Measurements from ENCODE around the gene ACOXL. TPM values are rescaled to one million over a fixed set of nuclear protein-coding genes. Genes with fewer than 3 reads are reported as not detected.

Gene ACOXL
- polyA plus RNA-seq, 4 donors: 0.06 to 0.56 TPM; not detected in 2

DNA sequence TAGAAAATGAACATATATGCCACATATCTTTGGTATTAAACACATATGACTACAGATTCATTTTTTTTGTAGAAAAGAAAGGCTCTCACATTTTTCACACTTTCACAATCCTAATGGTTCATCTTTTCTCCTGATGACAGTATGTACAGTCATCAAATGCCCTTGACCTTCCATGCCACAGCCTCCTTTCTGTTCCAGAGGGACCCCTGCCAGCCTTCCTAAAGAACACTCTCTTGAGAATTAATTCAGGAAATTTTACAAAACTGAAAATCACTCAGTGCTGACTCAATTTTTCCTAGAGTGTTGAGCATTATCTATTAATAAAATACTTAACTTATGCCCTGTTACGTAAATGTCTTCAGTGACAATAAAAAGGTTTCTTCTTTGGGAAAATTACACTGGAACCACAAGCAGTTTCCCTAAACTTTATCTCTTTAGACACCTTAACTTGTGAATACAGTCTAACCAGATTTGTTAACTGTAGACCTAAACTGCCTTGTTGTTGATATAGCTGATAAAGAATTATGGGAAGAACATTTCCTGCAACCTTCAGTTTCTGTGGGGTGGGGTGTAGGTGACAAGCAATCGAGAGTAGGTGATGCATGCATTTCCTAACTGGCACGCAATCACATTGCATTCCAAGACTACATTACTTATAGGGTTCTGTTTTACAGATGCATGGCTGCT is 15.3 kb upstream of the ACOXL start:
- no peaks in the 10 kb centered on the region for H3K36me3 ChIP-seq (ENCODE audit: control insufficient read depth in 3 of 3, insufficient read depth in 2 of 3, low read depth in 1 of 3, low read length in 3 of 3)
- H3K27ac ChIP-seq (ENCODE audit: low read depth in 1 of 3, low read length in 2 of 3): no peak overlapping the region
- H3K4me1 ChIP-seq (ENCODE audit: control insufficient read depth in 3 of 3, insufficient read depth in 2 of 3, low read depth in 1 of 3, low read length in 2 of 3): no peaks in the 10 kb centered on the region
- 49 to 56% (median 51%) methylated on average over 3 of the region's 3 CpGs for WGBS, 3 donors
- H3K27me3 ChIP-seq (ENCODE audit: control insufficient read depth in 3 of 3, insufficient read depth in 3 of 3, low read length in 3 of 3): peaks cover 0 to 9% (median 0%) of the 10 kb centered on the region in 3 donors
- FAIRE-seq: no peak
- no peaks in the 10 kb centered on the region for H3K9me3 ChIP-seq (ENCODE audit: control insufficient read depth in 2 of 2, insufficient read depth in 1 of 2, low read depth in 1 of 2, low read length in 1 of 2)
- no peak overlapping the region for H3K4me3 ChIP-seq (ENCODE audit: low read depth in 1 of 3, low read length in 3 of 3)
- peak in 1 of 2 donors; percentile 16 for DNase-seq

DNA sequence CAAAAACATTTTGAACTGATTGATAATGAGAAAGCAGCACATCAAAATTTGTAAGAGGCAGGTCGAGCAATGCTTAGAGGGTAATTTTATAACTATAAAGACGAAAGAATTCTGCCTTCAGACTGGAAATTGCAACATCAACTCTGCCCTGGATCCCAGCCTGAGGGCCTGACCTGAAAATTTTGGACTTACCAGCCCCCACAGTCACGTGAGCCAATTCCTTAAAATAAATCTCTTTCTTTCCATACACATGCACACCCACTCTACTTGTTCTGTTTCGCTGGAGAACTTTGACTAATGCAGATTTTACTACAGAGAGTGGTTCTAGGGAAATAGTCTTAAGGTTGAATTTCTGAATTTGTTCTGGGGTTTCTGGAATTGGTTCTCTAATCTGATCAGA is 14.6 kb upstream of the ACOXL start:
- no peak overlapping the region for H3K4me3 ChIP-seq (ENCODE audit: low read depth in 1 of 3, low read length in 3 of 3)
- DNase-seq (no peak), FAIRE-seq (no peak)
- no peaks in the 10 kb centered on the region for H3K9me3 ChIP-seq (ENCODE audit: control insufficient read depth in 2 of 2, insufficient read depth in 1 of 2, low read depth in 1 of 2, low read length in 1 of 2)
- H3K36me3 ChIP-seq (ENCODE audit: control insufficient read depth in 3 of 3, insufficient read depth in 2 of 3, low read depth in 1 of 3, low read length in 3 of 3): no peaks in the 10 kb centered on the region
- H3K4me1 ChIP-seq (ENCODE audit: control insufficient read depth in 3 of 3, insufficient read depth in 2 of 3, low read depth in 1 of 3, low read length in 2 of 3): no peaks in the 10 kb centered on the region
- 61 to 67% (median 66%) methylated on average over 4 of the region's 4 CpGs for WGBS, 3 donors
- peaks cover 0 to 8% (median 0%) of the 10 kb centered on the region in 3 donors for H3K27me3 ChIP-seq (ENCODE audit: control insufficient read depth in 3 of 3, insufficient read depth in 3 of 3, low read length in 3 of 3)
- H3K27ac ChIP-seq (ENCODE audit: low read depth in 1 of 3, low read length in 2 of 3): no peak overlapping the region

DNA sequence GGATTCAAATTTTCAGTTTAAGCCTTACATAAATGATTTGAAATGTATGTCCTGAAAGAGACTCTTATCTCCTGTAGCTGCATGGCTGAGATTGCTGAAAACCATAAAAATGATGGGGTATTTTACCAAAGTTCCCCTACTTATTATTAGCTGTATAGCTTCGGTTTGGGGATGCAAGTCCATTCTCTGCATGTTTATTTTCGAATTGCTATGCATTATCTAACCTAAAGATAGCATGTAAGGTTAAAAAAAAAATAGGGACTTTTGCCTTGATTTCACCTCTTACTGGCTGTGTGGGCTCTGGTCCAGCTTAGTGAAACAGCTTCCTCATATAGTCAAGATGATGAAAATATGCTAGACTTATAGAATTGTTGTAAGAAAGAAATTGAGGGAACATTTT is 14.0 kb upstream of the ACOXL start:
- Histone ChIP-seq H3K27me3 (ENCODE audit: control insufficient read depth in 3 of 3, insufficient read depth in 3 of 3, low read length in 3 of 3) (peaks cover 0 to 8% (median 0%) of the 10 kb centered on the region in 3 donors), H3K9me3 (ENCODE audit: control insufficient read depth in 2 of 2, insufficient read depth in 1 of 2, low read depth in 1 of 2, low read length in 1 of 2) (no peaks in the 10 kb centered on the region), H3K27ac (ENCODE audit: low read depth in 1 of 3, low read length in 2 of 3) (no peak overlapping the region), H3K4me1 (ENCODE audit: control insufficient read depth in 3 of 3, insufficient read depth in 2 of 3, low read depth in 1 of 3, low read length in 2 of 3) (no peaks in the 10 kb centered on the region), H3K4me3 (ENCODE audit: low read depth in 1 of 3, low read length in 3 of 3) (no peak overlapping the region), H3K36me3 (ENCODE audit: control insufficient read depth in 3 of 3, insufficient read depth in 2 of 3, low read depth in 1 of 3, low read length in 3 of 3) (no peaks in the 10 kb centered on the region)
- FAIRE-seq (no peak), DNase-seq (no peak)
- 60 to 80% (median 67%) methylated on average over 2 of the region's 2 CpGs for WGBS, 3 donors

DNA sequence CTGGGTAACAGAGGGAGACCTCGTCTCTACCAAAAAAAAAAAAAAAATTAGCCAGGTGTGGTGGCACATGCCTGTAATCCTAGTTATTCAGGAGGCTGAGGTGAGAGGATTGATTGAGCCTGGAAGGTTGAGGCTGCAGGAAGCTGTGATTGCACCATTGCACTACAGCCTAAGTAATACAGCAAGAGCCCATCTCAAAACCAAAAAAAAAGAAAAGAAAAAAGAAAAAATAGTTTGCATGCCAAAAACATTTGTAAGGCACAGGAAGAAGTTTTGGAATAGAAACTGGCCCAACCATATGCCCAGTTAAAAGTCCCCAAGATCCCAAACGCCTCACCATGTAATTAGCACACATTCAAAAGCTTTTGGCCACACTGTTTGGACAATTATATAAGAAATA is 13.4 kb upstream of the ACOXL start:
- no peaks in the 10 kb centered on the region for H3K9me3 ChIP-seq (ENCODE audit: control insufficient read depth in 2 of 2, insufficient read depth in 1 of 2, low read depth in 1 of 2, low read length in 1 of 2)
- H3K27ac ChIP-seq (ENCODE audit: low read depth in 1 of 3, low read length in 2 of 3): no peak overlapping the region
- no peak for FAIRE-seq
- no peak overlapping the region for H3K4me3 ChIP-seq (ENCODE audit: low read depth in 1 of 3, low read length in 3 of 3)
- H3K4me1 ChIP-seq (ENCODE audit: control insufficient read depth in 3 of 3, insufficient read depth in 2 of 3, low read depth in 1 of 3, low read length in 2 of 3): no peaks in the 10 kb centered on the region
- WGBS, 3 donors: 49 to 61% (median 52%) methylated on average over 2 of the region's 2 CpGs
- peaks cover 0 to 11% (median 0%) of the 10 kb centered on the region in 3 donors for H3K27me3 ChIP-seq (ENCODE audit: control insufficient read depth in 3 of 3, insufficient read depth in 3 of 3, low read length in 3 of 3)
- DNase-seq: no peak
- H3K36me3 ChIP-seq (ENCODE audit: control insufficient read depth in 3 of 3, insufficient read depth in 2 of 3, low read depth in 1 of 3, low read length in 3 of 3): no peaks in the 10 kb centered on the region

DNA sequence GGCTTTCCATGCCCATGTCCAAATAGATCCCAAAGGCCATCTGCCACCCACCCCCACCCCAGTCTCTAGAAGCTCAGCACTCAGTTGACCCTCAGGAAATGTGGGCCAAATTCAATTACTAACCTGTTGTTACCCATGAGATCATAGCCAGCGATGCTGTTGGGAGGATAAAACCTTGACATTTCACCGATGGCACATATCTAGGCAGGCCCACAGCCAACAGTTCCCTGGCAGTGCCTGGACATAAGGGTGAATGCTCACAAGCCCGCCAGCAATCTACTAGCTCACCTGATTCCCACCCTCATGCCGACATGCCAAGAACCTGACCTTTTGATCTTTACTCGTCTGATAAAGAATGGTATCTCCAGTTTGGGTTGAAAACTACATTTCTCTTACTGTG is 11.8 kb upstream of the ACOXL start:
- Histone ChIP-seq H3K4me3 (ENCODE audit: low read depth in 1 of 3, low read length in 3 of 3) (no peak overlapping the region), H3K27ac (ENCODE audit: low read depth in 1 of 3, low read length in 2 of 3) (no peak overlapping the region), H3K27me3 (ENCODE audit: control insufficient read depth in 3 of 3, insufficient read depth in 3 of 3, low read length in 3 of 3) (peaks cover 0 to 14% (median 0%) of the 10 kb centered on the region in 3 donors), H3K9me3 (ENCODE audit: control insufficient read depth in 2 of 2, insufficient read depth in 1 of 2, low read depth in 1 of 2, low read length in 1 of 2) (no peaks in the 10 kb centered on the region), H3K36me3 (ENCODE audit: control insufficient read depth in 3 of 3, insufficient read depth in 2 of 3, low read depth in 1 of 3, low read length in 3 of 3) (no peaks in the 10 kb centered on the region), H3K4me1 (ENCODE audit: control insufficient read depth in 3 of 3, insufficient read depth in 2 of 3, low read depth in 1 of 3, low read length in 2 of 3) (no peaks in the 10 kb centered on the region)
- WGBS, 3 donors: 48 to 78% (median 63%) methylated on average over 5 of the region's 5 CpGs
- FAIRE-seq: no peak
- no peak for DNase-seq

DNA sequence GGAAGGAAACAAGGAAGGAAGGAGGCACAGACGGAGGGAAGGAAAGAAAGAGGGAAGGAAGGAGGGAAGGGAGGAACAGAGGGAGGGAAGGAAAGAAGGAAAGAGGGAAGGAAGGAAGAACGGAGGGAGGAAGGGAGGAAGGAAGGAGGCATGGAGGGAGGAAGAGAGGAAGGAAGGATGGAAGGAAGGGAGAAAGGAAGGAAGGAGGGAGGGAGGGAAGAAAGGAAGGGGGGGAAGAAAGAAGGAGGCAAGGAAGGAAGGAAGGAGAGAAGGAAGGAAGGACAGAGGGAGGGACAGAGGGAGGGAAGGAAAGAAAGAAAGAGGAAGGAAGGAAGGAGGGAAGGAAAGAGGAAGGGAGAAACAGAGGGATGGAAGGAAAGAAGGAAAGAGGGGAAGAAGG is 7.6 kb upstream of the ACOXL start:
- FAIRE-seq (no peak), DNase-seq (no peak)
- H3K27me3 ChIP-seq (ENCODE audit: control insufficient read depth in 3 of 3, insufficient read depth in 3 of 3, low read length in 3 of 3): peaks cover 0 to 25% (median 3%) of the 10 kb centered on the region in 3 donors
- no peaks in the 10 kb centered on the region for H3K36me3 ChIP-seq (ENCODE audit: control insufficient read depth in 3 of 3, insufficient read depth in 2 of 3, low read depth in 1 of 3, low read length in 3 of 3)
- H3K9me3 ChIP-seq (ENCODE audit: control insufficient read depth in 2 of 2, insufficient read depth in 1 of 2, low read depth in 1 of 2, low read length in 1 of 2): no peaks in the 10 kb centered on the region
- H3K4me1 ChIP-seq (ENCODE audit: control insufficient read depth in 3 of 3, insufficient read depth in 2 of 3, low read depth in 1 of 3, low read length in 2 of 3): no peaks in the 10 kb centered on the region
- H3K4me3 ChIP-seq (ENCODE audit: low read depth in 1 of 3, low read length in 3 of 3): no peak overlapping the region
- WGBS, 3 donors: 64 to 72% (median 67%) methylated on average over 2 of the region's 2 CpGs
- no peak overlapping the region for H3K27ac ChIP-seq (ENCODE audit: low read depth in 1 of 3, low read length in 2 of 3)

DNA sequence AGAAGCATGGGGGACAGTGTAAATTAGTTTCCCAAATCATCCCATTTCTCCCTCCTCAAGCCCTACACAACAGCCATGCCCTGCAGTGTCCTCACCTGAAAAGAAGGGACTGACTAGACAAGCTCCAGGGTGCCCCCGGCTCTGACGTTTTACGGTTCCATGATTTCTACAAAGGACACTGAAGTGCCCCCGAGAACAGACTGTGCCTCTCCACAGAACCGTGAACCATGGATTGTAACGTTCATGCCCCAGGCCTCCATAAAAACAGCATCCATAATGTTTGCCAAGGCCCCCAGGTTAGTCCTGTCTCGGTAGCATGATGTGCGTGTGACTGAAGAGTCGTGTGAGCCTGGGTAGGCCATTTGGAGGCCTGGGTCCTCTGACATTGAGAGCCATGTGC is 7.0 kb upstream of the ACOXL start:
- WGBS, 3 donors: 88 to 93% (median 92%) methylated on average over 9 of the region's 9 CpGs

DNA sequence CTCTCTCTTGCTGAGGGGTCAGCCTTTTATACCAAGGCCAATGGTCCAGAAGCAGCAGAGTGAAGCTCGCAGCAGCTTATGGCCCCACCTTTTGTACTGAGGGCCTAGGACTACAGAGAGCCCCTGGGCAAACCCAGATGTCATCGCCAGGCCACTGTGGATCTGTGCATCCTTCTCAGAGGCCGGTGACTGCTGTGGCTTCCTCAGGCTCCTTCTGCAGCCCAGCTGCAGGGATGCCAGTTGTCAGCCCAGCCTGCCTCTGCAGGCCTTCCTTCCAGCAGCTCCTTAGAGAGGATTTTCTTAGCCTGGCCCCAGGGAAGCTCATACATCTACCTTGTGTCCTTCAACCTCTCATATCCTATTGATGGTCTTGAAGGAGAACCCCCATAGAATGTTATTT is 6.5 kb upstream of the ACOXL start:
- H3K9me3 ChIP-seq (ENCODE audit: control insufficient read depth in 2 of 2, insufficient read depth in 1 of 2, low read depth in 1 of 2, low read length in 1 of 2): no peaks in the 10 kb centered on the region
- no peak overlapping the region for H3K4me3 ChIP-seq (ENCODE audit: low read depth in 1 of 3, low read length in 3 of 3)
- H3K27me3 ChIP-seq (ENCODE audit: control insufficient read depth in 3 of 3, insufficient read depth in 3 of 3, low read length in 3 of 3): peaks cover 0 to 29% (median 6%) of the 10 kb centered on the region in 3 donors
- DNase-seq: no peak
- no peak for FAIRE-seq
- H3K4me1 ChIP-seq (ENCODE audit: control insufficient read depth in 3 of 3, insufficient read depth in 2 of 3, low read depth in 1 of 3, low read length in 2 of 3): no peaks in the 10 kb centered on the region
- no peak overlapping the region for H3K27ac ChIP-seq (ENCODE audit: low read depth in 1 of 3, low read length in 2 of 3)
- 75 to 89% (median 86%) methylated on average over 3 of the region's 3 CpGs for WGBS, 3 donors
- no peaks in the 10 kb centered on the region for H3K36me3 ChIP-seq (ENCODE audit: control insufficient read depth in 3 of 3, insufficient read depth in 2 of 3, low read depth in 1 of 3, low read length in 3 of 3)

More for the DNA sequence above, 7.0 kb upstream of the ACOXL start:
- peaks cover 0 to 25% (median 3%) of the 10 kb centered on the region in 3 donors for H3K27me3 ChIP-seq (ENCODE audit: control insufficient read depth in 3 of 3, insufficient read depth in 3 of 3, low read length in 3 of 3)
- H3K4me1 ChIP-seq (ENCODE audit: control insufficient read depth in 3 of 3, insufficient read depth in 2 of 3, low read depth in 1 of 3, low read length in 2 of 3): no peaks in the 10 kb centered on the region
- DNase-seq (no peak), FAIRE-seq (no peak)
- no peak overlapping the region for H3K27ac ChIP-seq (ENCODE audit: low read depth in 1 of 3, low read length in 2 of 3)
- H3K9me3 ChIP-seq (ENCODE audit: control insufficient read depth in 2 of 2, insufficient read depth in 1 of 2, low read depth in 1 of 2, low read length in 1 of 2): no peaks in the 10 kb centered on the region
- H3K36me3 ChIP-seq (ENCODE audit: control insufficient read depth in 3 of 3, insufficient read depth in 2 of 3, low read depth in 1 of 3, low read length in 3 of 3): no peaks in the 10 kb centered on the region
- no peak overlapping the region for H3K4me3 ChIP-seq (ENCODE audit: low read depth in 1 of 3, low read length in 3 of 3)

DNA sequence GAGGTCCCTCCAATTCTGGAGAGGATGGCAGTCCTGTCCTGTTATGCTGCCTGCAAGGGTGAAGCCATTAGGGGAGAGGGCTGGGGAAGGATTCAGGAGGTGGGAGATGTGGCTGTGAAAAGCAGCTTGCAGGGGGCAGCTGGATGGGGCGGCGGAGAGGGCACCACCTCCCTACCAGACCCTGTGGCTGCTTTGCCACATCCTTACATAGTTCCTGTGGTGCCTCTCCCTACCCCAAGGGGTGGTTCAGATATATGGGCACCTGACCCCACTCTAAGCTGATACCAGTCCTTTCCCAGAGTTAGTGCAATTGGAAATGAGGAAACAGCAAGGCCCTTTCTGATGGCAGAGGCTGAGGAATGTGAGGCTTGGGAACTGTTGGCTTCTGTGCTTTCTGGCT is 6.1 kb upstream of the ACOXL start:
- H3K36me3 ChIP-seq (ENCODE audit: control insufficient read depth in 3 of 3, insufficient read depth in 2 of 3, low read depth in 1 of 3, low read length in 3 of 3): no peaks in the 10 kb centered on the region
- peaks cover 0 to 4% of the 10 kb centered on the region in 2 donors for H3K9me3 ChIP-seq (ENCODE audit: control insufficient read depth in 2 of 2, insufficient read depth in 1 of 2, low read depth in 1 of 2, low read length in 1 of 2)
- no peak for FAIRE-seq
- DNase-seq: no peak
- peaks cover 0 to 33% (median 8%) of the 10 kb centered on the region in 3 donors for H3K27me3 ChIP-seq (ENCODE audit: control insufficient read depth in 3 of 3, insufficient read depth in 3 of 3, low read length in 3 of 3)
- H3K4me1 ChIP-seq (ENCODE audit: control insufficient read depth in 3 of 3, insufficient read depth in 2 of 3, low read depth in 1 of 3, low read length in 2 of 3): no peaks in the 10 kb centered on the region
- 85 to 97% (median 89%) methylated on average over 2 of the region's 2 CpGs for WGBS, 3 donors
- H3K27ac ChIP-seq (ENCODE audit: low read depth in 1 of 3, low read length in 2 of 3): no peak overlapping the region
- H3K4me3 ChIP-seq (ENCODE audit: low read depth in 1 of 3, low read length in 3 of 3): no peak overlapping the region

All from small intestine (tissue), 7 donors.